NCI-H69 (cell line): ENCODE measurements around the gene MED22.

Experiments used
- DNase-seq: peaks from one replicate; lab custom pipeline; 2025; lab: John Stamatoyannopoulos, UW

Gene MED22

GRCh38 chr9:133355881-133356357 lies 8.0 kb upstream of the MED22 start:
- DNase-seq, result peak; percentile 68

GRCh38 chr9:133354766-133355165 lies 6.8 kb upstream of the MED22 start:
- no peak for DNase-seq

- no peak for DNase-seq
Measured at GRCh38 chr9:133353548-133353947, 5.6 kb upstream of the MED22 start.

- no peak for DNase-seq
Measured at GRCh38 chr9:133352635-133353340, 4.9 kb upstream of the MED22 start.

DNA sequence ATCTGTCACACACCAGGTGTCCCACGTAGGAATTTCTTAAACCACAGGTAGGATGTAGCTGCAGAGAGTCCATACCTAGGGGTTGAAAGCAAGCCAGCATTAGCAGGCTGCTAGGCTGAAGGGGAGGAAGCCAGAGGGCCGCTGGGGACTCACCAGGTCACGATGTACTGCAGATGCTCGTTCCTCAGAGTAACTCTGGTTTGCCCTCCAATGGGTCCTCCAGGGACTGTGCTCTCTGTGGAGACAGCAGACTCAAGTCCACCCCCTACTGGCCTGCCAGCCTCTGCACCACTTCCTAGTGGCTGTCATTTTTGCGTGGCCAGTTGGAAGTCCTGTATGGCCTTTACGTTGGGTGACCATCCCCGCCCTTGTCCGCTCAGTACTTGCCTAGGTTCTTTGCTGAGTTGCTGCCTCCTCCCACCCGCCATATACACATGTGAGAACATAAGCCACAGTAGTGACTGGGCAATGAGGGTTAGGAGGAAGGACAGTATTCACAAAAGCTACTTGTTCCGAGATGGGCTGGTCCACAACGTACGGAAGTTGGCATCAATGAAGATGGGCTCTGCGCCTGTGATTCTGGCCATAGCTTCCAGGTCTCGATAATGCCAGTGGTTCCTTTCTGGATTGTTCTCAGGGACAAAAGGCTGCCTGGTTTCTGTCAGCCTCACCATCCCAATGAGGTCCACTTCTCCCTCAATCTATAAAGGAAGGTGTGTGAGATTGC lies 4.1 kb upstream of the MED22 start:
- DNase-seq, result peak; percentile 55

DNA sequence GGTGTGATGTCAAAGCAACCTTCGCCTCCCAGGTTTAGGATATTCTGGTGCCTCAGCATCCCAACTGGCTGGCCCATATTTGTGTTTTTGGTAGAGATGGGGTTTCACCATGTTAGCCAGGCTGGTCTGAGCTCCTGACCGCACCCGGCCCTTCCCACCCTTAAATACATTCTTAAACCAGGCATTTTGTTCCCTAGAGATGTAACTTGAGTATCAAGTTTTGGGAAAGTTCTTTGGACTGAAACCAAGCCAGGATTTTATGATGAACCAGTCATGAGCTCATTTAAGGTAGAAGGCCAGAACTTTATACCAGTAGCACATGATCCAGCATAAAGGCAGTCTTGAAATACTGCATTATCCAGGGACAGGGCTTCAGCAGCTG lies 3.6 kb upstream of the MED22 start:
- DNase-seq, result no peak

DNA sequence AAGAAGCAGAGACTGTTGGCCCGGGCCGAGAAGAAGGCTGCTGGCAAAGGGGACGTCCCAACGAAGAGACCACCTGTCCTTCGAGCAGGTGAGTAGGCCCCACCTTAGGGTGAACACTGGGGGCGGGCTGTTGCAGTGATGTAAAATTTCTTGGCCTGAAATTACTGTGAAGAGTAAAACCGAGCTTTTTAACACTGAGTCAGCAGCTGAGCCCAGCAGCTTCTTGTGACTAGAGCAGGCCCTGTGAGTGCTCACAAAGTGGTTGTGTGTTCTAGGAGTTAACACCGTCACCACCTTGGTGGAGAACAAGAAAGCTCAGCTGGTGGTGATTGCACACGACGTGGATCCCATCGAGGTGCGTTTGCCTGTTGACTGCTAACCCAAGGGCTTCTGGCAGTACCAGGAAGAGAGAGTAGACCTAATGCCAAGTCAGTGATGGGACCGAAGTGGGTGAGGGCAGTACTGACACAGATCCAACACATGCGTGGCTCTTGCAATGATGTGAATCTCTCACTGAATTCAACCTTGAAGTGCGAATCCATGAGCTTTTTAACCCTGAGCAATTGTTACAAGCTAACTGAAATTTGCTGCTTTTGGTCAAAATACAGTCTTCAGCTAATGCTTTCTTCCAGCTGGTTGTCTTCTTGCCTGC lies 2.2 kb upstream of the MED22 start:
- no peak for DNase-seq

GRCh38 chr9:133348718-133349573 lies 1.0 kb upstream of the MED22 start:
- DNase-seq, result no peak

GRCh38 chr9:133347515-133347984 lies 381 bp downstream of the MED22 start:
- DNase-seq, result peak; percentile 71

GRCh38 chr9:133346021-133346785 lies 1.7 kb downstream of the MED22 start:
- no peak for DNase-seq

DNA sequence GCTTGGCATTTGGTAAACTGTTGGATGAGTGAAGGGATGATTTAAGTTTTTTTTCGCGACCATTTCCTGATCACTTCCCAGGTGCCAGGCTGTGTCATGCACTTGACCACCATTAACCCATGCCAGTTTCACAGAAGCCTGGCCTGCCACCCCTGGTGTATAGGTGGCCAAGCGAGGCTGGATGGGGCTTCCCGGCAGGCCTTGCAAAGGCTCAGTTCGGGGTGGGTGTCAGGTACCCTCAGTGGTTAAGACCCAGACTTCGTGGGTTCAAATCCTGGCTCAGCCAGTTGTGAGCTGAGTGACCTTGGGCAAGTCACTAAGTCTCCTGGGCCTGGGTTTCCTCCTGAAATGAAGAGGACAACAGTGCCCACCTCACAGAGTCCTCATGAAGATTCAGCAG lies 2.3 kb downstream of the MED22 start:
- no peak for DNase-seq

DNA sequence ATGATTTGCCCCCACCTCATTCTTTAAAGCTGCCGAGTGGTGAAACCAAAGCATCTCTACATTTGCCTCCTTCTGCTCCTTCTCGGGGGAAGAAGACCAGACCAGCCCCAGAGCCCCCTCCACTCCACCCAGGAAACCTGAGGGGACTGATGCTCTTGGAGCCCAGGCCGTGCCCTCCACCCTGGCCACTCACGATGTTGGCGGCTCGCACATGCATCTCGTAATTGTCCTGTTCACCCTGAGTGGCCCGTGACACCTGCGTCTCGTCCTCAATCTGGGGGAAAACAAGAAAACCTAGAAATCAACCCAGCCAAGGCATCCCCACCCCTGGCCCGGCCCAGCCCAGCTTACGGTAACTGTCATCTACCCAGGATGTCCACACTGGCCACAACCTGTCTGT lies 3.0 kb downstream of the MED22 start:
- no peak for DNase-seq

- no peak for DNase-seq
Measured at GRCh38 chr9:133344071-133344470, 3.9 kb downstream of the MED22 start.

GRCh38 chr9:133342570-133342969 lies 5.4 kb downstream of the MED22 start:
- DNase-seq, result no peak

GRCh38 chr9:133342069-133342406 lies 5.9 kb downstream of the MED22 start:
- no peak for DNase-seq

- DNase-seq, result no peak
Measured at GRCh38 chr9:133341369-133342068, 6.4 kb downstream of the MED22 start.

- DNase-seq, result no peak
Measured at GRCh38 chr9:133340916-133341315, 7.0 kb downstream of the MED22 start.

- DNase-seq, result no peak
Measured at GRCh38 chr9:133340256-133340655, 7.7 kb downstream of the MED22 start.

DNA sequence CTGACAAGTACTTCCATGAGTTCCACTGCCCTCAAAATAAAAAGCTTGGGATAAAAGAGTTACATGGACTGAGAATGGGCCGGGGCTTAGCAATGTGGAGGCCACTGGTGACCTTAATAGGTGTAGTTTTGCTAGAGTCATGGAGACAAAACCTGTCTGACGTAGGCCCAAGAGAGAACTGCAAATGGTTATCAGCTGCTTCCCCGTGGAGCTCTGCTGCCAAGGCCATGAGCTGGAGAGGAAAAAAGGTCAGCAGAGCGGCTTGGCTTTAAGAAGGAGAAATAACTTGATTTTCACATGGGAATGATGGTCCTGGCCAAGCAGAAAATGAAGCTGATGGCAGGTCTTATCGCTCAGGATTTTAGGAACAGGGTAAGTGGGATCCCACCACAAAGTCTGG lies 8.3 kb downstream of the MED22 start:
- DNase-seq, result no peak

DNA sequence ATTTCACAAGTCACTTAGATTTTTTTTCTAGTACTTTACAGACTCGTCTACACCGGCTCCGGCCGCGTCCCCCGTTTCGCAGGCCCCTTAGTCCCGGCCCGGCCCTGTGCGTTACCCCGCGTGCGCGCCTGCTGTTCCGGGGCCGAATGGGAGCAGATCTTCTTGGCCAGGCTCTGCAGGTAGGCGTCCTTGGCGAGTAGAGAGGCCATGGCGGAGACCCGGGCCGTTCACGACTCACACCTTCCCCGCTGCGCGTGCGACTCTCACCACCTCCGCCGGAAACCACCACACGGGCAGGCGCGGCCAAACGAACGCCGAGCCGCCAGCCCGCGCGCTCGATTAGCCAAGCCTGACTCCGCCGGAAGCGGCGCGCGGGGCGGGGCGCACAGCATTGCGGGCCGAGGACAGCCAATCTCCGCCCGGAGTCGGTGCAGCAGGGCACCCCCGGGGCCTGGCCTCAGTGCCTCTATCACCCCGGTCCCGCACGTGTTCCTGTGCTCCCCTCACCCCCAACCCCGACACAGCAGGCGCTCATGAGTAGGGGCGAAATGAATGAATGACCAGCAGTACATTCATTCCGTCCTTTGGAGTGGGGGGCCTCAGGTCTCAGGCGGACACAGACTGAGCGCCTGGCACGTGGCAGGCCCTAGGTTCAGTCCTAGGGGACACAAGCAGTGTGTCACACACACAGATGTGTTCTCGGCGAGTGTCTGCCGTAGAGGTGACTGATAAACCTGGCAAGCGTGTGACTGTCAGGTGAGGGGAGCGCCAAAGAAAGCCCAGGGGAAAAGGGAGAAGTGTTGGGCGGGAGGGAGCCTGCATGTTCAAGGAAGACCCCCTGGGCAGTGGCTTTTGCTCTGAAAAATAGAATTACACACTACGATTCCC lies 11.8 kb downstream of the MED22 start, which contains the start of gene SURF6:
Gene SURF6, minus strand, starts transcription at position 265 of the 888 bp plus-strand sequence. Its CDS starts 56 bp downstream, at position 209.
- DNase-seq, result peak; percentile 98
